K562 (cell line): Measurements from ENCODE around the gene KIF3B. TPM values are rescaled to one million over a fixed set of nuclear protein-coding genes. Genes with fewer than 3 reads are reported as not detected.
A peak's percentile ranks its signal among the peaks of the same experiment; 100 is the strongest.

ENCODE experiments used
- BCOR ChIP-seq: fragments of 450-650 bp; IDR thresholded peaks from 2 replicates; pipeline ENCODE4 v1.6.1; 2016
- DMBX1 ChIP-seq: fragments of 250-450 bp; sonication (Bioruptor Pico); IDR thresholded peaks from 2 replicates; pipeline ENCODE4 v1.8.0; 2022; ENCODE audit warnings: inconsistent platforms, mild to moderate bottlenecking, moderate library complexity, borderline replicate concordance
- FOXJ3 ChIP-seq: sonication (generic); formaldehyde crosslinking; IDR thresholded peaks from 2 replicates; pipeline ENCODE4 v1.4.0; 2020; ENCODE audit warnings: mild to moderate bottlenecking, missing genetic modification reagents
- HNRNPLL ChIP-seq: fragments of 200-400 bp; formaldehyde crosslinking; IDR thresholded peaks from 2 replicates; pipeline ENCODE4 v1.6.1; 2017; ENCODE audit warnings: low read length, low read depth, mild to moderate bottlenecking; ENCODE audit not compliant: poor library complexity, severe bottlenecking
- HSF4 ChIP-seq: fragments of 250-450 bp; sonication (Bioruptor Pico); IDR thresholded peaks from 2 replicates; pipeline ENCODE4 v2.1.2; 2022; ENCODE audit warnings: mild to moderate bottlenecking, moderate library complexity, borderline replicate concordance
- KLF6 ChIP-seq: fragments of 250-450 bp; sonication (Bioruptor Pico); IDR thresholded peaks from 2 replicates; pipeline ENCODE4 v1.4.0; 2020; ENCODE audit warnings: mild to moderate bottlenecking, moderate library complexity, borderline replicate concordance
- MAFF ChIP-seq: IDR thresholded peaks from 2 replicates; pipeline ENCODE4 v1.6.1; 2012; ENCODE audit warnings: low read length, improper control_type of control experiment
- MEF2A ChIP-seq: IDR thresholded peaks from 2 replicates; pipeline ENCODE4 v1.6.1; 2011; ENCODE audit warnings: low read depth, mild to moderate bottlenecking, low read length, moderate library complexity; ENCODE audit not compliant: control insufficient read depth
- NFIX ChIP-seq: fragments of 250-450 bp; sonication (Bioruptor Pico); IDR thresholded peaks from 2 replicates; pipeline ENCODE4 v1.4.0; 2020; ENCODE audit warnings: low read depth, mild to moderate bottlenecking, moderate library complexity
- PHB ChIP-seq: fragments of 250-450 bp; sonication (Bioruptor Pico); IDR thresholded peaks from 2 replicates; pipeline ENCODE4 v1.5.0; 2021
- RBM17 ChIP-seq: fragments of 200-400 bp; formaldehyde crosslinking; IDR thresholded peaks from 2 replicates; pipeline ENCODE4 v1.6.1; 2017; ENCODE audit warnings: low read depth, mild to moderate bottlenecking, low read length, borderline replicate concordance
- RCOR1 ChIP-seq, 2 experiments: IDR thresholded peaks; 2 replicates each; pipeline ENCODE4 v1.6.1; 2012; ENCODE audit warnings: low read depth in 2 of 2, low read length in 2 of 2, borderline replicate concordance in 1 of 2, improper control_type of control experiment in 1 of 2
- SREBF1 ChIP-seq: fragments of 150-350 bp; IDR thresholded peaks from 2 replicates; pipeline ENCODE4 v1.6.1; 2014; ENCODE audit warnings: antibody characterized with exemption, low read depth, low read length, borderline replicate concordance
- TBP ChIP-seq: optimal IDR thresholded peaks from 2 replicates; pipeline ENCODE3; 2011; ENCODE audit warnings: low read depth, low read length, improper control_type of control experiment
- ZFP1 ChIP-seq: fragments of 450-650 bp; formaldehyde crosslinking; IDR thresholded peaks from 2 replicates; pipeline ENCODE4 v1.4.0; 2020; ENCODE audit warnings: mild to moderate bottlenecking, mixed read lengths
- ZFPM2 ChIP-seq: fragments of 250-450 bp; sonication (Bioruptor Pico); IDR thresholded peaks from 2 replicates; pipeline ENCODE4 v1.5.1; 2022; ENCODE audit warnings: mild to moderate bottlenecking
- ZKSCAN1 ChIP-seq: fragments of 150-350 bp; IDR thresholded peaks from 2 replicates; pipeline ENCODE4 v1.6.1; 2016; ENCODE audit warnings: low read depth, low read length
- ZNF133 ChIP-seq: fragments of 250-450 bp; sonication (Bioruptor Pico); IDR thresholded peaks from 2 replicates; pipeline ENCODE4 v1.4.0; 2020; ENCODE audit warnings: mild to moderate bottlenecking
- ZNF134 ChIP-seq: fragments of 250-450 bp; sonication (Bioruptor Pico); conservative IDR thresholded peaks from 2 replicates; pipeline ENCODE4 v1.4.0; 2020
- ZNF165 ChIP-seq: fragments of 250-450 bp; sonication (Bioruptor Pico); IDR thresholded peaks from 2 replicates; pipeline ENCODE4 v1.4.0; 2020; ENCODE audit warnings: borderline replicate concordance
- ZNF445 ChIP-seq: fragments of 250-450 bp; sonication (Bioruptor Pico); IDR thresholded peaks from 2 replicates; pipeline ENCODE4 v1.4.0; 2020; ENCODE audit warnings: low read depth, mild to moderate bottlenecking, moderate library complexity
- ZNF584 ChIP-seq: fragments of 200-800 bp; sonication (Bioruptor generic); IDR thresholded peaks from 2 replicates; pipeline ENCODE4 v1.6.1; 2016; ENCODE audit warnings: low read depth, mild to moderate bottlenecking, missing genetic modification characterization, missing compliant biosample characterization
- polyA plus RNA-seq, 8 experiments: library from polyadenylated mRNA; depleted of rRNA in 4 of 8; stranded (reverse) in 5 of 8; unstranded in 3 of 8; fragments of >200 nt; fragmentation: Nextera tagmentation in 2 of 8; fragmentation: Illumina TruSeq in 1 of 8; extraction: Ambion mirVana in 2 of 8; extraction: Trizol in 1 of 8; gene quantifications; 2 replicates each; pipeline versions ENCODE4 v1.2.1 to v1.2.3, GENCODE V29; 2011 to 2014; ENCODE audit warnings: inconsistent platforms in 1 of 8, missing spikeins in 1 of 8
- total RNA-seq, 7 experiments: library from RNA; depleted of rRNA in 6 of 7; stranded (reverse); fragments of >200 nt in 6 of 7; fragmentation: Illumina TruSeq in 2 of 7; extraction: Trizol in 2 of 7; gene quantifications; 2 replicates each; pipeline versions ENCODE4 v1.2.1 to v1.2.3, GENCODE V29; 2011 to 2021; ENCODE audit warnings: low replicate concordance in 1 of 7
- TF ChIP-seq, protein P1 (sequence below): fragments of 450-650 bp; formaldehyde crosslinking; IDR thresholded peaks from 2 replicates; pipeline ENCODE4 v1.4.0; 2022; ENCODE audit warnings: missing genetic modification characterization
- TF ChIP-seq, protein P2 (sequence below): sonication (generic); formaldehyde crosslinking; IDR thresholded peaks from 2 replicates; pipeline ENCODE4 v1.8.0; 2022; ENCODE audit warnings: mild to moderate bottlenecking, missing genetic modification reagents
- TF ChIP-seq, protein P3 (sequence below): fragments of 250-450 bp; sonication (Bioruptor Pico); IDR thresholded peaks from 2 replicates; pipeline ENCODE4 v1.5.0; 2021; ENCODE audit warnings: mild to moderate bottlenecking, moderate library complexity

The KIF3B gene
- total and polyA plus RNA-seq, 9 of the 15 experiments (the other 6 are each of a cell fraction or from before 2014, with no cell fraction given): 2.9 to 12.3 (median 8.6) TPM

GRCh38 chr20:32325706-32326503 lies 48.5 kb downstream of the KIF3B start (continued):
- TF ChIP-seq MAFF (peak; percentile 50; the same call in 1 of the 2 replicates), ZNF445 (CRISPR knock-in tag) (no peak), RBM17 (no peak), DMBX1 (CRISPR knock-in tag) (no peak), HSF4 (CRISPR knock-in tag) (no peak), TBP (no peak), FOXJ3 (CRISPR knock-in tag) (no peak), BCOR (peak; percentile 43; the same call in 1 of the 2 replicates), PHB (CRISPR knock-in tag) (no peak), HNRNPLL (no peak), ZNF165 (no peak), KLF6 (CRISPR knock-in tag) (no peak), ZNF134 (no peak), SREBF1 (no peak), MEF2A (no peak), ZNF133 (no peak), RCOR1 (IDR thresholded peaks at IDR 0.05; ENCODE audit: borderline replicate concordance in 1 of 2, low read depth in 2 of 2, low read length in 2 of 2) (no peak), NFIX (no peak), ZNF584 (CRISPR knock-in tag) (no peak), ZFPM2 (CRISPR knock-in tag) (no peak), ZKSCAN1 (no peak), ZFP1 (CRISPR knock-in tag) (no peak)
- TF ChIP-seq, protein P1, sequence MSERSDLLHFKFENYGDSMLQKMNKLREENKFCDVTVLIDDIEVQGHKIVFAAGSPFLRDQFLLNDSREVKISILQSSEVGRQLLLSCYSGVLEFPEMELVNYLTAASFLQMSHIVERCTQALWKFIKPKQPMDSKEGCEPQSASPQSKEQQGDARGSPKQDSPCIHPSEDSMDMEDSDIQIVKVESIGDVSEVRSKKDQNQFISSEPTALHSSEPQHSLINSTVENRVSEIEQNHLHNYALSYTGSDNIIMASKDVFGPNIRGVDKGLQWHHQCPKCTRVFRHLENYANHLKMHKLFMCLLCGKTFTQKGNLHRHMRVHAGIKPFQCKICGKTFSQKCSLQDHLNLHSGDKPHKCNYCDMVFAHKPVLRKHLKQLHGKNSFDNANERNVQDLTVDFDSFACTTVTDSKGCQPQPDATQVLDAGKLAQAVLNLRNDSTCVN (CRISPR knock-in tag): no peak
- TF ChIP-seq, protein P2, sequence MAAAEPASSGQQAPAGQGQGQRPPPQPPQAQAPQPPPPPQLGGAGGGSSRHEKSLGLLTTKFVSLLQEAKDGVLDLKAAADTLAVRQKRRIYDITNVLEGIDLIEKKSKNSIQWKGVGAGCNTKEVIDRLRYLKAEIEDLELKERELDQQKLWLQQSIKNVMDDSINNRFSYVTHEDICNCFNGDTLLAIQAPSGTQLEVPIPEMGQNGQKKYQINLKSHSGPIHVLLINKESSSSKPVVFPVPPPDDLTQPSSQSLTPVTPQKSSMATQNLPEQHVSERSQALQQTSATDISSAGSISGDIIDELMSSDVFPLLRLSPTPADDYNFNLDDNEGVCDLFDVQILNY: no peak
- TF ChIP-seq, protein P3, sequence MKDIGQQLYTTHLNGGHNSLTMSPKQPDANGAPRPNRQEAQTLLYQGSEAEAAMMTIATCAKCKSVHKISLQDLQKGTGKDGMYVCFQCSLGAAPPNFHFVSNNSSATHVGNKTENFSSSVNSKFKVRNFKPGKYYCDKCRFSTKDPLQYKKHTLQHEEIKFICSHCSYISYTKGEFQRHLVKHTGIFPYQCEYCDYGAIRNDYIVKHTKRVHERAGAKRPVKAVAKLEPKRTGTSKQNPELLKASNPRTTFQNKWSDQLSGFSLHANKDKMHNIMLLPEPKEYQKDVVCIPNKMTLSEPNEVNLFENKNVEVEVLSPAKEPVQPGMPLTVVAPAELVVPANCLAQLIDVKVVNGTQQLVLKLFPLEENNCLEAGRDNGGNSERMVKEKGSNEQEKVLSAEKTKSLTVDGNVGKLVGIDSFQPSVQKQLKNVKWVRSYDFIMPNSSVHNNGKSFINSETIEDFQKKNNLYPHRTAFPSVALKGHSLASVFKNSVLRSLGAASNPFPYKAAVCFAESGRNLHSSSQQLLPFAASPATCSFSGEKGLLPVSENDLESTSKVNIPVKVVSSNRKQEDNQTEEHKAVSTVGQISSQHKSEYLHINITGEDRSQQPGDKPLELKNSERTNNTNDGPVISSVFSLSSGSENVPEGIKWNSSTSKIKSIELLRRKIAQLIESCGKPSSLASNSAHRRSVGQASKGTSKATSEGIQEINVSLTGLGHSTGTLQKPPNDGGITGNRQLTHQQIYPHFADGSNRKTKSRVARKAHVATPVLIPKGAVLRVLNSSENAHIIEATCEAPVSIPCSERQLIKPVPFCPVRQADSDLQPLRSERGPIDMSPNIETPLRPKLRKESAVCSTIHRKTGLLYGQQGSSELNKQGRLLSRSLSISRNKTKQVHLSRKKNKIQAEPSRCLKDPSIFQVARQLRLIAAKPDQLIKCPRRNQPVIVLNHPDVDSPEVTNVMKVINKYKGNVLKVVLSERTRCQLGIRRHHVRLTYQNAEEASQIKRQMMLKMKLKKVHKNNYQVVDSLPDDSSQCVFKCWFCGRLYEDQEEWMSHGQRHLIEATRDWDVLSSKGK (CRISPR knock-in tag): no peak
